PC-3 (cell line): ENCODE measurements around the gene RALY.

Experiments
- CTCF ChIP-seq: fragments of 300-600 bp; sonication (generic); conservative IDR thresholded peaks from 2 replicates; pipeline ENCODE4 v1.5.1; 2017; ENCODE audit warnings: antibody characterized with exemption, low read depth, mild to moderate bottlenecking, low read length
- EZH2 ChIP-seq: fragments of 300-600 bp; sonication (generic); IDR thresholded peaks from one replicate; pipeline ENCODE4 v1.6.1; 2017; ENCODE audit warnings: antibody characterized with exemption, mild to moderate bottlenecking, low read length; ENCODE audit not compliant: unreplicated experiment
- EZH2phosphoT487 ChIP-seq: fragments of 300-600 bp; sonication (generic); IDR thresholded peaks from 2 replicates; pipeline ENCODE4 v1.6.1; 2018; ENCODE audit warnings: mild to moderate bottlenecking, antibody characterized with exemption, low read length, borderline replicate concordance

- TF ChIP-seq CTCF (no peak), EZH2 (no peak), EZH2phosphoT487 (no peak)
Measured at GRCh38 chr20:34112600-34113101, 118.9 kb downstream of the RALY start.
